ENCODE measurements around the gene DLGAP1. TPM values are rescaled to one million over a fixed set of nuclear protein-coding genes. Genes with fewer than 3 reads are reported as not detected.

Gene DLGAP1
- total and polyA plus RNA-seq, 2 of the 13 experiments (the other 11 are each of a cell fraction or from before 2014, with no cell fraction given), result 0.01 TPM; not detected in 1

DNA sequence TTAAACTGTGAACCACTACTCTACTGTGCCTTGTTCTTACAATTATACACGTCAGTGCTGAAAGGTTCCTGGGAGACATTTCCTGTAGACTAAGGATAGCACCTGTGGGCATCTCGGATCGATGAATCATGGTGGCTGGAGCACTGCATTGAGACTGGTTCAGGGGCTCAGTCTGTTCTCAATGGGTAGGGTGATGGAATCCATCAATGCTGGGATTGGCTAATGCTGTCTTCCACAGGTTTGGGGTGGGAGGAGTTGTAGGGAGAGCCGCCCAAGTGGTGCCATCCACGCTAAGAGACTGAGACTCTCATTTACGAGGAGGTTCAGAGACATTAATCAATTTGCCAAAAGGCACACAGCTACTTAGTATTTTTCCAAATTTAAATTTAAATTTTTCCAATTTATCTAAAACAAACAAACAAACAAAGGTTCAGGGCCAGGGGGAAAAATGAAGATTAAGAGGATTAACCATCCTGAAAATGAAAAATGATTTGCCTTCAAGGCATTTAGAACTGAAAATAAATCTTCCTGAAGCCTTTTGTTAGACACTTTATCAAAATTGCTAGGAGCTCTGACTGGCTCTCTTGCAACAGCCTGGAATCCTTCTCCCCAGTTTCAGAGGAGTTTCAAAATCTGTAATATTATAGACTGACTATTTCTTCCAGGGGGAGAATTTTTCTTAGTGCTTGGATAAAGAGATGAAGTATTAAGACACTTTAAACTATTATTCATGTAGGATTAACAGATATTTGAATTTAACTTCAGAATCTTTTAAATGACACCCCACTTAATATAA lies 645.9 kb downstream of the DLGAP1 start:
- Histone ChIP-seq H4K20me1 (ENCODE audit: insufficient read depth, low read length) (no peaks in the 10 kb centered on the region), H3K79me2 (ENCODE audit: insufficient read depth, low read length) (no peaks in the 10 kb centered on the region), H3K9me3 (ENCODE audit: low read length) (no peaks in the 10 kb centered on the region), H3K9ac (ENCODE audit: insufficient read depth, low read depth, low read length) (no peak overlapping the region), H3K36me3 (replicated peaks in 1 of 2; ENCODE audit: control insufficient read depth in 1 of 2, insufficient read depth in 2 of 2, low read length in 2 of 2) (no peaks in the 10 kb centered on the region), H3K27me3 (ENCODE audit: control insufficient read depth in 1 of 2, insufficient read depth in 2 of 2, low read length in 2 of 2) (peaks cover 0 to 13% of the 10 kb centered on the region in 2 experiments; a peak in 1 of 5 replicates), H3K4me1 (ENCODE audit: insufficient read depth, low read length) (no peaks in the 10 kb centered on the region), H3K27ac (ENCODE audit: extremely low read length, insufficient read depth, low read length) (no peak overlapping the region), H2AFZ (ENCODE audit: low read length) (no peak overlapping the region), H3K4me2 (ENCODE audit: low read depth, low read length) (no peak overlapping the region), H3K4me3 (replicated peaks in 1 of 3; ENCODE audit: insufficient read depth in 1 of 3, low read depth in 2 of 3, low read length in 3 of 3) (no peak overlapping the region)
- DNase-seq (ENCODE audit: low spot score) (no peak), ATAC-seq (no peak), FAIRE-seq (no peak)
- intact Hi-C loops (cut with micrococcal nuclease; ENCODE audit: unreplicated experiment) (no loop called here), in situ Hi-C loops (cut with HindIII; ENCODE audit: extremely low pct_ligation_motif_present, low pct_unique_long_range_greater_than_20kb) (no loop called here)
- BruUV-seq (replicated peaks), result no TSS peak
- ChIA-PET CTCF (ENCODE audit: low intra/inter-chr PET ratio, low total read pairs) (no interaction called here), POLR2A (no interaction called here)
- WGBS (ENCODE audit: low lambda C conversion rate), result 2% methylated on average over 6 of the region's 6 CpGs
- TF ChIP-seq, protein P1, sequence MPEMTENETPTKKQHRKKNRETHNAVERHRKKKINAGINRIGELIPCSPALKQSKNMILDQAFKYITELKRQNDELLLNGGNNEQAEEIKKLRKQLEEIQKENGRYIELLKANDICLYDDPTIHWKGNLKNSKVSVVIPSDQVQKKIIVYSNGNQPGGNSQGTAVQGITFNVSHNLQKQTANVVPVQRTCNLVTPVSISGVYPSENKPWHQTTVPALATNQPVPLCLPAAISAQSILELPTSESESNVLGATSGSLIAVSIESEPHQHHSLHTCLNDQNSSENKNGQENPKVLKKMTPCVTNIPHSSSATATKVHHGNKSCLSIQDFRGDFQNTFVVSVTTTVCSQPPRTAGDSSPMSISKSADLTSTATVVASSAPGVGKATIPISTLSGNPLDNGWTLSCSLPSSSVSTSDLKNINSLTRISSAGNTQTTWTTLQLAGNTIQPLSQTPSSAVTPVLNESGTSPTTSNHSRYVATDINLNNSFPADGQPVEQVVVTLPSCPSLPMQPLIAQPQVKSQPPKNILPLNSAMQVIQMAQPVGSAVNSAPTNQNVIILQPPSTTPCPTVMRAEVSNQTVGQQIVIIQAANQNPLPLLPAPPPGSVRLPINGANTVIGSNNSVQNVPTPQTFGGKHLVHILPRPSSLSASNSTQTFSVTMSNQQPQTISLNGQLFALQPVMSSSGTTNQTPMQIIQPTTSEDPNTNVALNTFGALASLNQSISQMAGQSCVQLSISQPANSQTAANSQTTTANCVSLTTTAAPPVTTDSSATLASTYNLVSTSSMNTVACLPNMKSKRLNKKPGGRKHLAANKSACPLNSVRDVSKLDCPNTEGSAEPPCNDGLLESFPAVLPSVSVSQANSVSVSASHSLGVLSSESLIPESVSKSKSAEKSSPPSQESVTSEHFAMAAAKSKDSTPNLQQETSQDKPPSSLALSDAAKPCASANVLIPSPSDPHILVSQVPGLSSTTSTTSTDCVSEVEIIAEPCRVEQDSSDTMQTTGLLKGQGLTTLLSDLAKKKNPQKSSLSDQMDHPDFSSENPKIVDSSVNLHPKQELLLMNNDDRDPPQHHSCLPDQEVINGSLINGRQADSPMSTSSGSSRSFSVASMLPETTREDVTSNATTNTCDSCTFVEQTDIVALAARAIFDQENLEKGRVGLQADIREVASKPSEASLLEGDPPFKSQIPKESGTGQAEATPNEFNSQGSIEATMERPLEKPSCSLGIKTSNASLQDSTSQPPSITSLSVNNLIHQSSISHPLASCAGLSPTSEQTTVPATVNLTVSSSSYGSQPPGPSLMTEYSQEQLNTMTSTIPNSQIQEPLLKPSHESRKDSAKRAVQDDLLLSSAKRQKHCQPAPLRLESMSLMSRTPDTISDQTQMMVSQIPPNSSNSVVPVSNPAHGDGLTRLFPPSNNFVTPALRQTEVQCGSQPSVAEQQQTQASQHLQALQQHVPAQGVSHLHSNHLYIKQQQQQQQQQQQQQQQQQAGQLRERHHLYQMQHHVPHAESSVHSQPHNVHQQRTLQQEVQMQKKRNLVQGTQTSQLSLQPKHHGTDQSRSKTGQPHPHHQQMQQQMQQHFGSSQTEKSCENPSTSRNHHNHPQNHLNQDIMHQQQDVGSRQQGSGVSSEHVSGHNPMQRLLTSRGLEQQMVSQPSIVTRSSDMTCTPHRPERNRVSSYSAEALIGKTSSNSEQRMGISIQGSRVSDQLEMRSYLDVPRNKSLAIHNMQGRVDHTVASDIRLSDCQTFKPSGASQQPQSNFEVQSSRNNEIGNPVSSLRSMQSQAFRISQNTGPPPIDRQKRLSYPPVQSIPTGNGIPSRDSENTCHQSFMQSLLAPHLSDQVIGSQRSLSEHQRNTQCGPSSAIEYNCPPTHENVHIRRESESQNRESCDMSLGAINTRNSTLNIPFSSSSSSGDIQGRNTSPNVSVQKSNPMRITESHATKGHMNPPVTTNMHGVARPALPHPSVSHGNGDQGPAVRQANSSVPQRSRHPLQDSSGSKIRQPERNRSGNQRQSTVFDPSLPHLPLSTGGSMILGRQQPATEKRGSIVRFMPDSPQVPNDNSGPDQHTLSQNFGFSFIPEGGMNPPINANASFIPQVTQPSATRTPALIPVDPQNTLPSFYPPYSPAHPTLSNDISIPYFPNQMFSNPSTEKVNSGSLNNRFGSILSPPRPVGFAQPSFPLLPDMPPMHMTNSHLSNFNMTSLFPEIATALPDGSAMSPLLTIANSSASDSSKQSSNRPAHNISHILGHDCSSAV (CRISPR knock-in tag; IDR thresholded peaks at IDR 0.05; ENCODE audit: borderline replicate concordance), result no peak
- TF ChIP-seq NCOR1 (IDR thresholded peaks at IDR 0.05; ENCODE audit: borderline replicate concordance, low read length) (no peak), HIVEP1 (CRISPR knock-in tag; IDR thresholded peaks at IDR 0.05) (no peak), FOXA3 (CRISPR knock-in tag; IDR thresholded peaks at IDR 0.05) (no peak), RAD51 (IDR thresholded peaks at IDR 0.05; ENCODE audit: borderline replicate concordance) (no peak), ZNF3 (CRISPR knock-in tag; IDR thresholded peaks at IDR 0.05) (no peak), ZNF292 (CRISPR knock-in tag; IDR thresholded peaks at IDR 0.05; ENCODE audit: borderline replicate concordance, low read depth) (no peak), NFYC (CRISPR knock-in tag; IDR thresholded peaks at IDR 0.05) (no peak)
- TF ChIP-seq, protein P2, sequence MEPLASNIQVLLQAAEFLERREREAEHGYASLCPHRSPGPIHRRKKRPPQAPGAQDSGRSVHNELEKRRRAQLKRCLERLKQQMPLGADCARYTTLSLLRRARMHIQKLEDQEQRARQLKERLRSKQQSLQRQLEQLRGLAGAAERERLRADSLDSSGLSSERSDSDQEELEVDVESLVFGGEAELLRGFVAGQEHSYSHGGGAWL (CRISPR knock-in tag; IDR thresholded peaks at IDR 0.05), result no peak
- TF ChIP-seq, protein P3, sequence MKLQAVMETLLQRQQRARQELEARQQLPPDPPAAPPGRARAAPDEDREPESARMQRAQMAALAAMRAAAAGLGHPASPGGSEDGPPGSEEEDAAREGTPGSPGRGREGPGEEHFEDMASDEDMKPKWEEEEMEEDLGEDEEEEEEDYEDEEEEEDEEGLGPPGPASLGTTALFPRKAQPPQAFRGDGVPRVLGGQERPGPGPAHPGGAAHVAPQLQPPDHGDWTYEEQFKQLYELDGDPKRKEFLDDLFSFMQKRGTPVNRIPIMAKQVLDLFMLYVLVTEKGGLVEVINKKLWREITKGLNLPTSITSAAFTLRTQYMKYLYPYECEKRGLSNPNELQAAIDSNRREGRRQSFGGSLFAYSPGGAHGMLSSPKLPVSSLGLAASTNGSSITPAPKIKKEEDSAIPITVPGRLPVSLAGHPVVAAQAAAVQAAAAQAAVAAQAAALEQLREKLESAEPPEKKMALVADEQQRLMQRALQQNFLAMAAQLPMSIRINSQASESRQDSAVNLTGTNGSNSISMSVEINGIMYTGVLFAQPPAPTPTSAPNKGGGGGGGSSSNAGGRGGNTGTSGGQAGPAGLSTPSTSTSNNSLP (IDR thresholded peaks at IDR 0.05; ENCODE audit: low read depth, low read length), result no peak
- TF ChIP-seq, protein P4, sequence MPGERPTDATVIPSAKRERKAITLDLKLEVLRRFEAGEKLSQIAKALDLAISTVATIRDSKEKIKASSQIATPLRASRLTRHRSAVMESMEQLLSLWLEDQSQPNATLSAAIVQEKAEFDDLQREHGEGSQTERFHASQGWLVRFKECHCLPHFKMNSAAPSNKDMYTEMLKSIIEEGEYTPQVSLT (CRISPR knock-in tag; IDR thresholded peaks at IDR 0.05; ENCODE audit: borderline replicate concordance, low read depth), result no peak
- TF ChIP-seq, protein P5, sequence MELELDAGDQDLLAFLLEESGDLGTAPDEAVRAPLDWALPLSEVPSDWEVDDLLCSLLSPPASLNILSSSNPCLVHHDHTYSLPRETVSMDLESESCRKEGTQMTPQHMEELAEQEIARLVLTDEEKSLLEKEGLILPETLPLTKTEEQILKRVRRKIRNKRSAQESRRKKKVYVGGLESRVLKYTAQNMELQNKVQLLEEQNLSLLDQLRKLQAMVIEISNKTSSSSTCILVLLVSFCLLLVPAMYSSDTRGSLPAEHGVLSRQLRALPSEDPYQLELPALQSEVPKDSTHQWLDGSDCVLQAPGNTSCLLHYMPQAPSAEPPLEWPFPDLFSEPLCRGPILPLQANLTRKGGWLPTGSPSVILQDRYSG (CRISPR knock-in tag; IDR thresholded peaks at IDR 0.05), result no peak

All from HepG2 (cell line).